HG03060 (cell line): ENCODE results near the gene ZDHHC22.
"Not testable (repeated sequence)": the region's sequence is repeated elsewhere in the genome, so short reads cannot be mapped to it uniquely, and the experiment has no call there.

Source experiments
- ATAC-seq: cut with Tn5 transposase; IDR thresholded peaks from one replicate; pipeline ENCODE4 v1.9.1; 2021; ENCODE audit warnings: low read depth, moderate number of reproducible peaks; ENCODE audit not compliant: unreplicated experiment

ZDHHC22 gene, protein sequence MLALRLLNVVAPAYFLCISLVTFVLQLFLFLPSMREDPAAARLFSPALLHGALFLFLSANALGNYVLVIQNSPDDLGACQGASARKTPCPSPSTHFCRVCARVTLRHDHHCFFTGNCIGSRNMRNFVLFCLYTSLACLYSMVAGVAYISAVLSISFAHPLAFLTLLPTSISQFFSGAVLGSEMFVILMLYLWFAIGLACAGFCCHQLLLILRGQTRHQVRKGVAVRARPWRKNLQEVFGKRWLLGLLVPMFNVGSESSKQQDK

GRCh38 chr14:77141214-77142004 lies at the start of gene ZDHHC22:
ZDHHC22 (minus strand) TSS chr14:77141791; CDS start chr14:77139738, 2,053 bp downstream.
- ATAC-seq = no peak

DNA sequence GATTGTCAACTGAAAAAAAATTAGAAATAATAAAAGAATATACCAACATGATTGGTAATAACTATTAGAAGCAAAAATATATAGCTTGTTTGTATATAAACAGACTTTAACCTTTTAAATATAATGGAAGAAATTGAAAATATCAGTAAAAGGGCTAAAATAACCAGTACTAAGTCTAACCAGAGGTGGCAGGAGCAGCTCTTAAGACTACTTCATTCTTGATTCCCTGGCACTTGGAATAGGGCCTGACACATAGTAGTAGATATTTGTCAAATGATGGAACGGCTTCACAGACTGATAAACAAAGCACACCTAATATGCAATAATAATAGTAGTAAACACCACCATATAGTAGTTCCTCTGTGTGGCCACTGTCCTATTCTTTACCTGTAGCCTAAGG lies 49.4 kb upstream of the ZDHHC22 start:
- no peak for ATAC-seq

GRCh38 chr14:77189479-77189878 lies 47.9 kb upstream of the ZDHHC22 start:
- no peak for ATAC-seq

DNA sequence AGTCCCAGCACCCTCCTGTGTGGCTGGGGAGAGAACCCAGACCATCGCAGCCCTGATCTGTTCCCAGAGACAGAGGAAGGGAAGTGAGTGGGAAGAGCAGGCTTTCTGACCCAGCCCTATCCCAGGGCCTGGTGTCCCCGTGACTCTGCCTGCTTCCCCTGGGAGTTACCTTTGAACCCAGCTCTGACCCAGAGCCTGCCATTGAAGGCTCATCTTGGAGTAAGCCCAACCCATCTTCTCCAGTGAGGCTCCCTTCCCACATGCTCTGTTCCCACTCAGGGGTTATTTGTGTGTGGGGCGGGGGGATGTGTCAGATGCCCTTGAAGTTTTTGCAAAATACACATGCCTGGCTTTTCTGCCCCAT lies 46.0 kb upstream of the ZDHHC22 start:
- ATAC-seq = no peak

GRCh38 chr14:77186911-77187648 lies 45.5 kb upstream of the ZDHHC22 start:
- no peak for ATAC-seq

GRCh38 chr14:77185093-77185465 lies 43.5 kb upstream of the ZDHHC22 start:
- no peak for ATAC-seq

- no peak for ATAC-seq
Observed at GRCh38 chr14:77184396-77185092, 43.0 kb upstream of the ZDHHC22 start.

DNA sequence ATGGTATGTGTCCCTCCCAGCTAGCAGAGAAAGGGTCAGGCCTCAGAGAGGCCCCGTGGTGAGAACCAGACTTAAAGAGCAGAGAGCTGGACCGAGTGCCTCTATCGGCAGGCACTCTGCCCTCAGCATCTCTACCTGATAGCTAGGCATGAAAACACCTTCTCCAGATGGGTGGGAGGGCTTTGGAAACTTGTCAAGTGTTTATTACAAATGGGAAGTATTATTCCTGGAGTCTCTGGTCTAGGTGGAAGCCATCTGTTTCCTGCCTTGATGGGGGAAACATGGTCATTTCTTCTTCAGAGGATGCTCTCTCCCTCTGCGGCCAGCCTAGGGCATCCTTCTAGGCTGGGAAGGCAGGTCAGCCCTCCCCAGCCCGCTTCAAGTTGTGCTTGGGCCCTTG lies 42.3 kb upstream of the ZDHHC22 start:
- ATAC-seq = no peak

- ATAC-seq = peak; percentile 78
Observed at GRCh38 chr14:77181603-77182437, 40.2 kb upstream of the ZDHHC22 start, which contains the start of gene TMEM63C. TMEM63C (plus strand) TSS chr14:77181798; CDS start chr14:77218814, 37,016 bp downstream.

GRCh38 chr14:77180726-77181602 lies 39.4 kb upstream of the ZDHHC22 start:
- ATAC-seq = no peak

DNA sequence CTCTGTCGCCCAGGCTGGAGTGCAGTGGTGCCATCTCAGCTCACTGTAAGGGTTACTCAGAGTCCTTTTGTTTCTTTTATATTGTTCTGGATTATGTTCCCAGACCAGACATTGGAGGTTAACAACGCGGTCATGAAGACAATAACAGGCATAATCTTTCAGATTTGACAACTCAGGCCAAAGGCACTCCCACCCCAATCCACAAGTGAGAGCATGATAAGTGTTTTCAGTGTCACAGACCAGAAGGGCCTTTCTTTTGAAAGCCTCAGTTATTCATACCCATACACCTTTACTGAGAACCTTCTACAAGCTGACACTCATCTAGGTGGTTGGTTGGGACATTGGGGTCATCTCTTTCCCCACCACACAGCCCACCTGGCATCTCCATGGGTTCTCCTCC lies 37.1 kb upstream of the ZDHHC22 start:
- ATAC-seq = no peak

GRCh38 chr14:77177702-77178101 lies 36.1 kb upstream of the ZDHHC22 start:
- ATAC-seq = no peak

- ATAC-seq = no peak
Observed at GRCh38 chr14:77175843-77176242, 34.3 kb upstream of the ZDHHC22 start.

GRCh38 chr14:77173911-77174617 lies 32.5 kb upstream of the ZDHHC22 start:
- not testable (repeated sequence) for ATAC-seq

- no peak for ATAC-seq
Observed at GRCh38 chr14:77172916-77173315, 31.3 kb upstream of the ZDHHC22 start.

GRCh38 chr14:77170045-77170444 lies 28.5 kb upstream of the ZDHHC22 start:
- no peak for ATAC-seq

GRCh38 chr14:77161011-77161410 lies 19.4 kb upstream of the ZDHHC22 start:
- no peak for ATAC-seq

DNA sequence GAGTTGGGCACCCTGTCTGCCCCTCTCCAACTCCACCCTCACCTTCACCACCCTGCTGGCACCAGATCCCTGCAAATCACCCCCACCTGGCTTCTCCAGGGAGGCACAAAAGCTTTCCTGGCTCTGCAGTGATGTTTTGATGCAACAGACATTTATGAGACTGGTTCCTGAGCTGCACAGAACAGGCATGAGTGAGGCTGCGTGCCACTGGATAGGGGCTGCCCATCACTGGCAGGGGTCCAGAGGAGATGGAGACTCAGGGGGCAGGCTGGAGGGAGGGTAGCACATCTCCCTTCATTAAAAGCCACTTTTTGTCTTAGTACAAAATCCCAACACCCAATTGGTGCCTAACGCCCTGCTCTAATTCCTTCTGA lies 17.3 kb upstream of the ZDHHC22 start:
- no peak for ATAC-seq
